HepG2 (cell line): Measurements from ENCODE around the gene TMEFF1. TPM values are rescaled to one million over a fixed set of nuclear protein-coding genes. Genes with fewer than 3 reads are reported as not detected.
A peak's percentile ranks its signal among the peaks of the same experiment; 100 is the strongest.

Experiments used
- CHD4 ChIP-seq: fragments of 200-600 bp; sonication (generic); IDR thresholded peaks from 2 replicates; pipeline ENCODE4 v1.7.0; 2017; ENCODE audit warnings: mild to moderate bottlenecking, low read length, borderline replicate concordance
- DMTF1 ChIP-seq: sonication (generic); formaldehyde crosslinking; IDR thresholded peaks from 2 replicates; pipeline ENCODE4 v1.4.0; 2020; ENCODE audit warnings: mild to moderate bottlenecking, missing genetic modification reagents
- FOXA3 ChIP-seq: IDR thresholded peaks from 2 replicates; pipeline ENCODE4 v1.6.1; 2016; ENCODE audit warnings: missing genetic modification reagents, missing compliant biosample characterization
- HHEX ChIP-seq: IDR thresholded peaks from 2 replicates; pipeline ENCODE4 v1.6.1; 2016; ENCODE audit warnings: control low read depth
- HNF4G ChIP-seq, 2 experiments: sonication (generic) in 1 of 2; formaldehyde crosslinking in 1 of 2; IDR thresholded peaks; 2 replicates each; pipeline versions ENCODE4 v1.4.0 to v1.6.1; 2011 to 2020; ENCODE audit warnings: borderline replicate concordance in 2 of 2, low read depth in 2 of 2, mild to moderate bottlenecking in 2 of 2, low read length in 1 of 2, missing genetic modification reagents in 1 of 2, moderate library complexity in 1 of 2
- HNRNPLL ChIP-seq: fragments of 200-400 bp; formaldehyde crosslinking; IDR thresholded peaks from 2 replicates; pipeline ENCODE4 v1.6.1; 2017; ENCODE audit warnings: mild to moderate bottlenecking, low read depth, low read length; ENCODE audit not compliant: poor library complexity, severe bottlenecking
- MAFF ChIP-seq: IDR thresholded peaks from 2 replicates; pipeline ENCODE4 v1.6.1; 2011; ENCODE audit warnings: low read depth, low read length, improper control_type of control experiment
- NFAT5 ChIP-seq: sonication (generic); formaldehyde crosslinking; IDR thresholded peaks from 2 replicates; pipeline ENCODE4 v1.4.0; 2020; ENCODE audit warnings: missing genetic modification reagents
- STAT6 ChIP-seq: sonication (generic); formaldehyde crosslinking; IDR thresholded peaks from 2 replicates; pipeline ENCODE4 v1.4.0; 2020; ENCODE audit warnings: missing genetic modification reagents, mild to moderate bottlenecking, borderline replicate concordance
- TIGD3 ChIP-seq: sonication (generic); formaldehyde crosslinking; IDR thresholded peaks from 2 replicates; pipeline ENCODE4 v1.5.1; 2020; ENCODE audit warnings: mild to moderate bottlenecking, missing genetic modification reagents, borderline replicate concordance
- ZNF225 ChIP-seq: sonication (generic); formaldehyde crosslinking; IDR thresholded peaks from 2 replicates; pipeline ENCODE4 v1.4.0; 2020; ENCODE audit warnings: mild to moderate bottlenecking, missing genetic modification reagents
- ZNF235 ChIP-seq: sonication (generic); formaldehyde crosslinking; IDR thresholded peaks from 2 replicates; pipeline ENCODE4 v1.8.1; 2023; ENCODE audit warnings: mild to moderate bottlenecking, missing genetic modification reagents, borderline replicate concordance
- ZNF598 ChIP-seq: sonication (generic); formaldehyde crosslinking; IDR thresholded peaks from 2 replicates; pipeline ENCODE4 v1.5.1; 2020; ENCODE audit warnings: mild to moderate bottlenecking, missing genetic modification reagents, borderline replicate concordance
- polyA plus RNA-seq, 8 experiments: library from polyadenylated mRNA; depleted of rRNA in 3 of 8; stranded (reverse) in 7 of 8; unstranded in 1 of 8; fragments of >200 nt; fragmentation: Illumina TruSeq in 4 of 8; extraction: Trizol in 4 of 8; gene quantifications; 2 replicates each; pipeline versions ENCODE4 v1.2.1 to v1.2.3, GENCODE V29; 2011 to 2016; ENCODE audit warnings: low read depth in 4 of 8, missing spikeins in 1 of 8, mixed read lengths in 1 of 8; ENCODE audit not compliant: insufficient read depth in 1 of 8
- total RNA-seq, 5 experiments: library from RNA; depleted of rRNA; stranded (reverse); fragments of >200 nt; fragmentation: Illumina TruSeq; extraction: Trizol; gene quantifications; 2 replicates each; pipeline ENCODE4 v1.2.3, GENCODE V29; 2016; ENCODE audit warnings: low read depth in 1 of 5

TMEFF1 gene
- total and polyA plus RNA-seq, 2 of the 13 experiments (the other 11 are each of a cell fraction or from before 2014, with no cell fraction given) = 0.87 to 1.9 TPM

- TF ChIP-seq TIGD3 (CRISPR knock-in tag) = no peak
- peak; percentile 75 for TF ChIP-seq FOXA3 (CRISPR knock-in tag)
- no peak for TF ChIP-seq HNRNPLL
- no peak for TF ChIP-seq DMTF1
- peak; percentile 24; the same call in 1 of the 2 replicates for TF ChIP-seq HNF4G (IDR thresholded peaks at IDR 0.05; ENCODE audit: borderline replicate concordance, low read depth, low read length)
- TF ChIP-seq HNF4G (CRISPR knock-in tag; IDR thresholded peaks at IDR 0.05; ENCODE audit: borderline replicate concordance, low read depth) = no peak
- no peak for TF ChIP-seq ZNF598
- TF ChIP-seq CHD4 = no peak
- no peak for TF ChIP-seq NFAT5 (CRISPR knock-in tag)
- TF ChIP-seq MAFF = no peak
- TF ChIP-seq STAT6 (CRISPR knock-in tag) = no peak
- no peak for TF ChIP-seq ZNF235 (CRISPR knock-in tag)
- no peak for TF ChIP-seq ZNF225 (CRISPR knock-in tag)
- peak; percentile 52; the same call in 1 of the 2 replicates for TF ChIP-seq HHEX (CRISPR knock-in tag)
These were observed 28.9 kb upstream of the TMEFF1 start (continued) for GRCh38 chr9:100443781-100444768.
